Fibroblast of skin of left quadriceps (primary cell): ENCODE data around the gene CYSTM1.
A peak's percentile ranks its signal among the peaks of the same experiment; 100 is the strongest.

Experiments used
- DNase-seq, 2 experiments: peaks; one replicate each; pipeline ENCODE4 v3.0.0-alpha.2; 2013; ENCODE audit warnings: low read depth in 2 of 2

CYSTM1 gene

DNA sequence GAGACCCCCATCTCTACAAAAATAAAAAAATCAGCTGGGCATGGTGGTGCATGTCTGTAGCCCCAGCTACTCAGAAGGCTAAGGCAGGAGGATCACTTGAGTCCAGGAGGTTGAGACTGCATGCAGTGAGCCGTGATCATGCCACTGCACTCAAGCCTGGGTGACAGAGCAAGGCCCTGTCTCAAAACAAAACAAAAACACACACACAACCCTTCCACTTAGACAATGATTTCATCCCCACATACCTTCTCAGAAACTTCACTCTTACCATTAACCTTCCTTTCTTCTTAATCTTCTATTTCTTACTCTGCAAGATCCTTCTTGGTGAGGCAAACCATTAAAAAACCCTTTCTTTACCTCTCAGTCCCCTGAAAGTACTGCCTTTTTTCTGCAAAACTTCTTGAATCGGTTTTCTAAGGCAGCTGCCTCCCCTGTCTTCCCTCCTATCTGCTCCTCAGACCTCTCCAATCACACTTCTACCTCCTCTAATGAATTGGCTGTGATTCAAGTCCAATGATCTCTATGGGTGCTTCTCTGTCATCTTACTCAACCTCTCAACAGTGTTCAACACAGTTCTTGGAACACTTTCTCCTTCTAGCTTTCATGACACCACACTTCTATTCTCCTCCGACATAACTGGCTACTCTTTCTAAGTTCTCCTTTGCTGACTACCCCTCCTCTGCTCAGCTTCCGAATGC lies 80.6 kb downstream of the CYSTM1 start:
- no peak for DNase-seq

- DNase-seq: no peak
These were observed 81.7 kb downstream of the CYSTM1 start for GRCh38 chr5:140256726-140257125.

DNA sequence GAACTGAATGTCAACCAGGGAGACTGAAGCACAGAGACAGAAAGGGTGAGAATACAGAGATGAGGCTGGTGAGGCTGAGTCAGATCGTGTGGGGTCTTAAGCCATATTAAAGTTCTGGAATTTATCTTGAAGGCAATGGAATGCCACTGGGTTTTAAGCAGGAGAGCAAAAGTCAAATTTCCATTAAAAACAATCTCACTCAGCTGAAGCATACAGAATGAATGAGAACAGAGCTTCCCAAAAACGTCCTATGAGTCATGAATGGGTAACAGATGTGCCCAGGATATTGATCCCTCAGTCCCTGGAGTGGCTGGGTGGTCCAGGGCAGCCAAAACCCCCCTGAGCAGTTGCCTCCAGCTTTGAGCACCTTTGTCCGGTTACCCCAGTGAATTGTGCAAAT lies 83.0 kb downstream of the CYSTM1 start:
- DNase-seq: peak; percentile 61 to 70

DNA sequence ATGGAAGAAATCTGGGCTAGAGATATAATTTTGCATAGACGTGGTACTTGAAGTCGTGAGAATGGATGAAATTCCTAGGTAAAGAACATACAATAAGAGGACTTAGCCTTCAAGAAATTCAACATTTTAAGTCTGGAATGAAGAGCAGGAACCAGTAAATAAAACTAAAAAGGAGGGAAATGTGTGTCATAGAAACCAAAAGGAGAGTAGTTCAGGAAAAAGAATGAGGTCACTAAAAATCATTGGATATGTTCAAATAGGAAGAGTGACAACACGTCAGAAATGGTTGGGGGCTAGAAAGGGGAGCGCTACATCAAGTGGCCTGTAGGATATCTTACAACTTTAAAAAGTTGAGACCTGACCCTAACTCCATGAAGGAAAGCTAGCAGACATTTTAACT lies 83.9 kb downstream of the CYSTM1 start:
- no peak for DNase-seq

GRCh38 chr5:140259500-140259899 lies 84.5 kb downstream of the CYSTM1 start:
- DNase-seq: no peak

- no peak for DNase-seq
These were observed 85.2 kb downstream of the CYSTM1 start for GRCh38 chr5:140260089-140260656.

- DNase-seq: peak in 1 of 2 experiments; percentile 24
These were observed 86.6 kb downstream of the CYSTM1 start for GRCh38 chr5:140261403-140262171.

DNA sequence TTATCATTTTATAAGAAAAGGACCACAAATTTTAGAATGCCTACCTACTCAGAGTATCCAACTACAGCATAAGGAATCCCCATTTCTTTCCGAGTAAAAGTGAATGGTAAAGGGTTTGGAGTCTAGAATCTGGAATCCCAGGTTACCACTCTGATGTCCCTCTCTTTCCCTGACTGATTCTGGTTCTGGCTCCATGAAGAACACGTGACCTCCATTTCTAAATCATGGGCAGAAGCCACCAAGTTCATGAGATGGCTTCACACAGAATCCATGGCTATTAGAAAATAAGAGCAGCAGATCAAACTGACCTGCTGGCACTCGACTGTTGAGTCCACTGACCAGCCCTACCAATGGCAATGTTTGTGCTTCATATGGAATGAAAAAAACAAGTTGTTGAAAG lies 87.2 kb downstream of the CYSTM1 start:
- DNase-seq: no peak

DNA sequence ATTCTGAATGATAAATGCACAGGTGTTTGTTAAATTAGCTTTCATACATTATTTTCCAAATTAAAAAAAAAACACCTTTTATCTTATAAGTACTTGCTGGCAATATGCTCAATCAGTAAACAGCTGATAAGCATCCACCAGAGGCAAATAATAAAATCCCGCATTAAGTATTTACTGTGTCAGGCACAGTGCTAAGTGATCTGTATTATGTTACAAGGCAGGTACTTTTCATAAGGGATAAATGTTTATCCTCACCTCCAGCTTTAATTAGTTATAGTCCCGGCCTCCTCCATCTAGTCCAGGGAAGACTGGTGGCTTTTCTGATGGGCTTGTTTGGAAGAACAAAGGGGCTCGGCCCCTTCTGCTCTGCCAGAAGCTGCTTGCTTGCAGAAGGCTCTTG lies 87.9 kb downstream of the CYSTM1 start:
- no peak for DNase-seq

- DNase-seq: no peak
These were observed 90.9 kb downstream of the CYSTM1 start for GRCh38 chr5:140265845-140266244.

GRCh38 chr5:140266471-140267200 lies 91.6 kb downstream of the CYSTM1 start:
- DNase-seq: no peak

GRCh38 chr5:140267201-140267540 lies 92.2 kb downstream of the CYSTM1 start:
- DNase-seq: no peak

DNA sequence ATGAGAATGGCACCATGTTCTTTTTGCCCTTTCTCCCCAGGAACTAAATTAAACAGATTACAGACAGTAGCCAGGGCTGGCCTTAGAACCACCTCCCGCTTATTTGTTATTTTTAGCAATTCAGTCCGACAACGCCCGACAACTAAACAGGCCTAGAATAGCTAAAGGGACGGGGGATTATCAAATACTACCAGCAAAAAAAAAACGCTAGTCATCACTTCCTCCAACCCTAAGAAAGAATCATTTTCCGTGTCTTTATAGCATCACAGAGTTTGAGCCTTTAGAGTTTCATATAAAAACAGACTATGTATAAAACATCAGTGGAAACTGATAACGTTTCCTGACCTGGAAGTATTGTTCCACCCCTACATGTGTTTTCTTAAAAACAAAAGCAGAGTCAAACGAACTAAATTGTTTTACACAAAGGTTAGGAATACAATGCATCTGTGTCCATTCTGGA lies 92.6 kb downstream of the CYSTM1 start:
- no peak for DNase-seq

GRCh38 chr5:140270008-140270407 lies 95.0 kb downstream of the CYSTM1 start:
- DNase-seq: no peak

DNA sequence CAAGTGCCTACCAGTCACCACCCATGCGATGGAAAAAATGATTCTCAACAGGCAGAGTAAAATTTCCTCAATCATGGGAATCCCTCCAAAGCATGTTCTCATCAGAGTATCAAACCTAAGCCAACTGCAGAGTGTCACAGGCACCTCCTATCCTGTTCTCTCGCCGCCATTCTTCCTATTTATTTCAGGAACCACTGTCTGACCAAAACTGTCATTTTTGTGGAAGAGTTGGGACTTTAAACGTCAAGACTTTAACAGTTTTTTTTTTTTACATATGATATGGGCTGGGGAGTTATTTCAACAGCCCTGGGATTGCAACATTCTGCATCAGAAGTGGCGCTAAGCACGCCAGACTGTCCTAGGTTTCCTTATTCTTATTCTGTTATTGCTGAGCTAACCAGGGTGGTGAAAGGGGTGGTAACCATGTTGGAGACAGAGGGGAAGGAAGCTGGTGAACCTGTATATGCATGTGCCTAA lies 98.5 kb downstream of the CYSTM1 start:
- no peak for DNase-seq

GRCh38 chr5:140275837-140276236 lies 100.8 kb downstream of the CYSTM1 start:
- DNase-seq: no peak

DNA sequence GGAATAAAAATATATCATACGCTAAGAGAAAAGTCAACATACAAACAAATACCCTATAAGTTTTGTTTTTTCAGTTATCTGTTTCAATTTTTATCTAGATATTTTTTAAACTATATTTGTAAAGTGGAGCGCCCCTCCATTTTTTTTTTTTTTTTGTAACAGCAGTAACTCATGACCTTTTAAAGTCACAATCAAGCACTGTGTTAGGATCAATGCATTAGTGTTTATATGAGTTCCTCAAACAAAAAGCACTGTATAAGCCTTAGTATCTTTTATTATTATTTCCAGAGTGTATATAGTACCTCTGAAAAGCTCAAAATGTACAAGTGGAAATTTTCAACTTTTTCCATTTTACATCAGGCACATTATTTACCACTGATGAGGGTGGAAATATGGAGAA lies 107.3 kb downstream of the CYSTM1 start:
- no peak for DNase-seq

GRCh38 chr5:140284013-140284412 lies 109.0 kb downstream of the CYSTM1 start:
- DNase-seq: no peak

DNA sequence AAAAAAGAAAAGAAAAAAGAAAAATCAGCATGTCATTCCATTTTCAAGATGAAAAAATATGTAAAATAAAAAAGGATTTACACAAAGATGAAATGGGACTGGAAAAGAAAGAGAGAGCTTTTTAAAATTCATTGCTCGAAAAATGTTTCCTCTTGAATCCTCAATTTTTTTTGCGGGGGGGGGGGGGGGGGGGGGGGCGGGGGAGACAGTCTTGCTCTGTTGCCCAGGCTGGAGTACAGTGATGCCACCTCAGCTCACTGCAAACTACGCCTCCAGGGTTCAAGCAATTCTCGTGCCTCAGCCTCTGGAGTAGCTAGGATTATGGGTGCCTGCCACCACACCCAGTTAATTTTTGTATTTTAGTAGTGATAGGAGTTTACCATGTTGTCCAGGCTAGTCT lies 111.4 kb downstream of the CYSTM1 start:
- DNase-seq: no peak

DNA sequence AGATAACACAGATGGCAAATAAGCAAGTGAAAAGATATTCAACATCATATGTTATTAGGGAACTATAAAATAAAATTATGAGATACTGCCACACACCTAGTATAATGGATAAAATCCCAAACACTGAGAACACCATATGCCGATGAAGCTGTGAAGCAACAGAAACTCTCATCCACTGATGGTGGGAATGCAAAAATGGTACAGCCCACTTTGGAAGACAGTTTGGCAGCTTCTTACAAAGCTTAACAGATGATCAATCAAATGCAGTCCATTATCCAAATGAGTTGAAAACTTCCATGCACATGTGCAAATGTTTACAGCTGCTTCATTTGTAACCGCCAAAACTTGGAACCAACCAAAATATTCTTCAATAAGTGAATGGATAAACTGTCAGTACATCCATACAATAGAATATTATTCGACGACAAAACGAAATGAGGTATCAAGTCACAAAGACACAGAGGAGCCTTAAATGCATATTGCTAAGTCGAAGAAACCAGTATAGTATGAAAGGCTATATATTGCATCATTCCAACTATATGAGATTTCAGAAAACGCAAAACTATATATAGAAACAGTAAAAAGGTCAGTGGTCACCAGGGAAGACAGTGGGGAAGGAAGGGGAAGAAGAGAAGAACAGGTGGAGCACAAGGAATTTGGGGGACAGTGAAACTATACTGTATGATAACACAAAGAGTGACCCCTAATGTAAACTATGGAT lies 113.0 kb downstream of the CYSTM1 start:
- DNase-seq: no peak

GRCh38 chr5:140292212-140293036 lies 117.4 kb downstream of the CYSTM1 start:
- no peak for DNase-seq
